NAMALWA (cell line): ENCODE results near the gene CTDSP2.
"Not testable (repeated sequence)": the region's sequence is repeated elsewhere in the genome, so short reads cannot be mapped to it uniquely, and the experiment has no call there.

ENCODE experiments used
- DNase-seq: peaks from one replicate; pipeline ENCODE4 v3.0.0-alpha.2; 2015; ENCODE audit warnings: low spot score

CTDSP2 gene

GRCh38 chr12:57852620-57853500 is 6.3 kb upstream of the CTDSP2 start:
- DNase-seq: no peak

- no peak for DNase-seq
Measured at GRCh38 chr12:57852200-57852599, 5.7 kb upstream of the CTDSP2 start.

- DNase-seq: no peak
Measured at GRCh38 chr12:57851552-57851951, 5.0 kb upstream of the CTDSP2 start.

GRCh38 chr12:57850854-57851430 is 4.4 kb upstream of the CTDSP2 start:
- peak; percentile 41 for DNase-seq

GRCh38 chr12:57849447-57849846 is 2.9 kb upstream of the CTDSP2 start:
- not testable (repeated sequence) for DNase-seq

- DNase-seq: no peak
Measured at GRCh38 chr12:57849035-57849434, 2.5 kb upstream of the CTDSP2 start.

- no peak for DNase-seq
Measured at GRCh38 chr12:57848208-57848607, 1.7 kb upstream of the CTDSP2 start.

GRCh38 chr12:57846285-57846576 is 298 bp downstream of the CTDSP2 start:
- peak; percentile 61 for DNase-seq

- peak; percentile 75 for DNase-seq
Measured at GRCh38 chr12:57845478-57846284, 848 bp downstream of the CTDSP2 start.

- DNase-seq: peak; percentile 67
Measured at GRCh38 chr12:57844709-57845477, 1.6 kb downstream of the CTDSP2 start.

- DNase-seq: no peak
Measured at GRCh38 chr12:57842342-57843294, 3.9 kb downstream of the CTDSP2 start.

GRCh38 chr12:57841445-57841844 is 5.1 kb downstream of the CTDSP2 start:
- DNase-seq: no peak

GRCh38 chr12:57840726-57841125 is 5.8 kb downstream of the CTDSP2 start:
- DNase-seq: no peak

GRCh38 chr12:57839996-57840395 is 6.5 kb downstream of the CTDSP2 start:
- DNase-seq: no peak

GRCh38 chr12:57838594-57839302 is 7.8 kb downstream of the CTDSP2 start:
- no peak for DNase-seq

- no peak for DNase-seq
Measured at GRCh38 chr12:57837864-57838562, 8.5 kb downstream of the CTDSP2 start.

GRCh38 chr12:57836442-57837375 is 9.8 kb downstream of the CTDSP2 start:
- peak; percentile 48 for DNase-seq
